ENCODE results near the gene BCAN. TPM values are rescaled to one million over a fixed set of nuclear protein-coding genes. Genes with fewer than 3 reads are reported as not detected.

BCAN gene
- total RNA-seq, 2 experiments from 2014 or later: not detected

- no peak overlapping the region for H3K27ac ChIP-seq (ENCODE audit: low read depth in 1 of 2, low read length in 2 of 2)
- H3K27ac Mint-ChIP-seq: no peak overlapping the region
- no peak overlapping the region for H3K4me3 Mint-ChIP-seq
- ChIA-PET CTCF (interaction anchor here (1.4 kb wide), 1 partner anchor 45 kb away, joined by 3 read pairs; no protein-coding TSS in a partner anchor), POLR2A (no interaction called here)
- H3K9me3 ChIP-seq (ENCODE audit: control insufficient read depth in 1 of 2, insufficient read depth in 1 of 2, low read length in 2 of 2): peaks cover 0 to 17% of the 10 kb centered on the region in 2 experiments
- no peaks in the 10 kb centered on the region for H3K36me3 Mint-ChIP-seq (ENCODE audit: low read depth)
- intact Hi-C loops (cut with DNase I, micrococcal nuclease): no loop called here
- peaks cover 29% of the 10 kb centered on the region for H3K4me1 ChIP-seq (ENCODE audit: insufficient read depth, low read length)
- H3K9me3 Mint-ChIP-seq: no peaks in the 10 kb centered on the region
- H3K27me3 Mint-ChIP-seq: peaks cover 87% of the 10 kb centered on the region
- TF ChIP-seq, protein P1, sequence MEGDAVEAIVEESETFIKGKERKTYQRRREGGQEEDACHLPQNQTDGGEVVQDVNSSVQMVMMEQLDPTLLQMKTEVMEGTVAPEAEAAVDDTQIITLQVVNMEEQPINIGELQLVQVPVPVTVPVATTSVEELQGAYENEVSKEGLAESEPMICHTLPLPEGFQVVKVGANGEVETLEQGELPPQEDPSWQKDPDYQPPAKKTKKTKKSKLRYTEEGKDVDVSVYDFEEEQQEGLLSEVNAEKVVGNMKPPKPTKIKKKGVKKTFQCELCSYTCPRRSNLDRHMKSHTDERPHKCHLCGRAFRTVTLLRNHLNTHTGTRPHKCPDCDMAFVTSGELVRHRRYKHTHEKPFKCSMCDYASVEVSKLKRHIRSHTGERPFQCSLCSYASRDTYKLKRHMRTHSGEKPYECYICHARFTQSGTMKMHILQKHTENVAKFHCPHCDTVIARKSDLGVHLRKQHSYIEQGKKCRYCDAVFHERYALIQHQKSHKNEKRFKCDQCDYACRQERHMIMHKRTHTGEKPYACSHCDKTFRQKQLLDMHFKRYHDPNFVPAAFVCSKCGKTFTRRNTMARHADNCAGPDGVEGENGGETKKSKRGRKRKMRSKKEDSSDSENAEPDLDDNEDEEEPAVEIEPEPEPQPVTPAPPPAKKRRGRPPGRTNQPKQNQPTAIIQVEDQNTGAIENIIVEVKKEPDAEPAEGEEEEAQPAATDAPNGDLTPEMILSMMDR (IDR thresholded peaks at IDR 0.05): no peak
- peaks cover 62 to 78% of the 10 kb centered on the region in 2 experiments for H3K27me3 ChIP-seq (ENCODE audit: control insufficient read depth in 1 of 2, insufficient read depth in 2 of 2, low read length in 2 of 2)
- ATAC-seq (ENCODE audit: poor library complexity) (no peak), DNase-seq (no peak)
- H3K36me3 ChIP-seq (ENCODE audit: insufficient read depth, low read length): no peaks in the 10 kb centered on the region
- peaks cover 28% of the 10 kb centered on the region for H3K4me1 Mint-ChIP-seq (ENCODE audit: low read depth)
- no peak overlapping the region for H3K4me3 ChIP-seq (ENCODE audit: low read length)
Measured at GRCh38 chr1:156645056-156645455, 3.1 kb downstream of the BCAN start.

DNA sequence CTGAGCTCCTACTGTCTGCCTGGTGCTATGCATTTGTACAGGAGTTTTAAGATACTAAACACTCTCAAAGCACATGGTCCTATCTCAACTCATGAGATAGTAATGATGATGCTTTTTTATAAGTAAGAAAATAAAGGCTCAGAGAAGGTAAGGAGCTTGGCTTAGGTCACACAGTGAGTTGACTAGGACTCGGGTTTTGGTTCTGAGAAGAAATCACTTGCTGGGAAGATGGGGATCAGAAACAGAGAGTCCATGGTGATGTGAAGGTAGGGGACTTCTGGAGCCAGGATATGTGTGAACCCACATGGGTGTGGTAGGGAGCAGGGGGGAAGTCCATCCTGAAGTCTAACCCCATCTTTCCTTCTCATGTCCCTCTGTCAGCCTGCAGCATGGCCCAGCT lies 3.7 kb downstream of the BCAN start:
- ChIA-PET POLR2A (no interaction called here), CTCF (interaction anchor here (1.4 kb wide), 1 partner anchor 44 kb away, joined by 3 read pairs; no protein-coding TSS in a partner anchor)
- intact Hi-C loops (cut with DNase I, micrococcal nuclease): no loop called here

DNA sequence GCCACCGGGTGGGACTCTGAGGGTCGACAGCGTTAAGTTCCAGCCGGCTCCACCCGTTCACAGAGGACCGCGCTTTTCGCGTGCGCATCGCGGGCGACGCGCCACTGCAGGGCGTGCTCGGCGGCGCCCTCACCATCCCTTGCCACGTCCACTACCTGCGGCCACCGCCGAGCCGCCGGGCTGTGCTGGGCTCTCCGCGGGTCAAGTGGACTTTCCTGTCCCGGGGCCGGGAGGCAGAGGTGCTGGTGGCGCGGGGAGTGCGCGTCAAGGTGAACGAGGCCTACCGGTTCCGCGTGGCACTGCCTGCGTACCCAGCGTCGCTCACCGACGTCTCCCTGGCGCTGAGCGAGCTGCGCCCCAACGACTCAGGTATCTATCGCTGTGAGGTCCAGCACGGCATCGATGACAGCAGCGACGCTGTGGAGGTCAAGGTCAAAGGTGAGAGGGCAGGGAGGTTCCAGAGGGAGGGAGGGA lies 4.9 kb downstream of the BCAN start:
- Histone ChIP-seq H3K27ac (ENCODE audit: low read depth in 1 of 2, low read length in 2 of 2) (no peak overlapping the region), H3K27me3 (ENCODE audit: control insufficient read depth in 1 of 2, insufficient read depth in 2 of 2, low read length in 2 of 2) (peaks cover 59 to 78% of the 10 kb centered on the region in 2 experiments), H3K36me3 (ENCODE audit: insufficient read depth, low read length) (no peaks in the 10 kb centered on the region), H3K4me3 (ENCODE audit: low read length) (no peak overlapping the region), H3K9me3 (ENCODE audit: control insufficient read depth in 1 of 2, insufficient read depth in 1 of 2, low read length in 2 of 2) (peaks cover 0 to 23% of the 10 kb centered on the region in 2 experiments), H3K4me1 (ENCODE audit: insufficient read depth, low read length) (peaks cover 20% of the 10 kb centered on the region)
- intact Hi-C loops (cut with DNase I, micrococcal nuclease): no loop called here
- TF ChIP-seq, protein P1 (IDR thresholded peaks at IDR 0.05): no peak
- ChIA-PET POLR2A (no interaction called here), CTCF (no interaction called here)
- Mint-ChIP-seq H3K27me3 (peaks cover 86% of the 10 kb centered on the region), H3K4me1 (ENCODE audit: low read depth) (peaks cover 18% of the 10 kb centered on the region), H3K36me3 (ENCODE audit: low read depth) (no peaks in the 10 kb centered on the region), H3K9me3 (no peaks in the 10 kb centered on the region), H3K27ac (no peak overlapping the region), H3K4me3 (no peak overlapping the region)
- ATAC-seq (ENCODE audit: poor library complexity): no peak
- DNase-seq: no peak

More for the DNA sequence above, 3.7 kb downstream of the BCAN start:
- Histone ChIP-seq H3K27ac (ENCODE audit: low read depth in 1 of 2, low read length in 2 of 2) (no peak overlapping the region), H3K4me1 (ENCODE audit: insufficient read depth, low read length) (peaks cover 29% of the 10 kb centered on the region), H3K9me3 (ENCODE audit: control insufficient read depth in 1 of 2, insufficient read depth in 1 of 2, low read length in 2 of 2) (peaks cover 0 to 17% of the 10 kb centered on the region in 2 experiments), H3K36me3 (ENCODE audit: insufficient read depth, low read length) (no peaks in the 10 kb centered on the region), H3K27me3 (ENCODE audit: control insufficient read depth in 1 of 2, insufficient read depth in 2 of 2, low read length in 2 of 2) (peaks cover 59 to 78% of the 10 kb centered on the region in 2 experiments), H3K4me3 (ENCODE audit: low read length) (no peak overlapping the region)
- TF ChIP-seq, protein P1 (IDR thresholded peaks at IDR 0.05): no peak
- ATAC-seq (ENCODE audit: poor library complexity) (no peak), DNase-seq (no peak)
- H3K4me1 Mint-ChIP-seq (ENCODE audit: low read depth): peaks cover 28% of the 10 kb centered on the region
- H3K4me3 Mint-ChIP-seq: no peak overlapping the region
- no peaks in the 10 kb centered on the region for H3K36me3 Mint-ChIP-seq (ENCODE audit: low read depth)
- no peak overlapping the region for H3K27ac Mint-ChIP-seq
- H3K27me3 Mint-ChIP-seq: peaks cover 86% of the 10 kb centered on the region
- H3K9me3 Mint-ChIP-seq: no peaks in the 10 kb centered on the region
